IPS-18a (cell line): ENCODE data around the gene USP35.
"Not testable (repeated sequence)": the region's sequence is repeated elsewhere in the genome, so short reads cannot be mapped to it uniquely, and the experiment has no call there.

Source experiments
- H3K27ac ChIP-seq: one replicate; pipeline ENCODE4 v1.5.1; 2013; ENCODE audit warnings: low read length
- H3K27me3 ChIP-seq: one replicate; pipeline ENCODE4 v1.6.1; 2013; ENCODE audit warnings: mild to moderate bottlenecking, low read length; ENCODE audit not compliant: control insufficient read depth, insufficient read depth
- H3K36me3 ChIP-seq: one replicate; pipeline ENCODE4 v1.6.1; 2013; ENCODE audit warnings: low read depth, low read length; ENCODE audit not compliant: control insufficient read depth
- H3K4me1 ChIP-seq: one replicate; pipeline ENCODE4 v1.6.1; 2013; ENCODE audit warnings: low read depth, low read length; ENCODE audit not compliant: control insufficient read depth
- H3K4me3 ChIP-seq: one replicate; pipeline ENCODE4 v1.5.1; 2013; ENCODE audit warnings: low read length
- H3K9ac ChIP-seq: one replicate; pipeline ENCODE4 v1.6.1; 2013; ENCODE audit warnings: mild to moderate bottlenecking, low read length, moderate library complexity
- H3K9me3 ChIP-seq: one replicate; pipeline ENCODE4 v1.6.1; 2013; ENCODE audit warnings: low read depth, low read length; ENCODE audit not compliant: control insufficient read depth

The USP35 gene

DNA sequence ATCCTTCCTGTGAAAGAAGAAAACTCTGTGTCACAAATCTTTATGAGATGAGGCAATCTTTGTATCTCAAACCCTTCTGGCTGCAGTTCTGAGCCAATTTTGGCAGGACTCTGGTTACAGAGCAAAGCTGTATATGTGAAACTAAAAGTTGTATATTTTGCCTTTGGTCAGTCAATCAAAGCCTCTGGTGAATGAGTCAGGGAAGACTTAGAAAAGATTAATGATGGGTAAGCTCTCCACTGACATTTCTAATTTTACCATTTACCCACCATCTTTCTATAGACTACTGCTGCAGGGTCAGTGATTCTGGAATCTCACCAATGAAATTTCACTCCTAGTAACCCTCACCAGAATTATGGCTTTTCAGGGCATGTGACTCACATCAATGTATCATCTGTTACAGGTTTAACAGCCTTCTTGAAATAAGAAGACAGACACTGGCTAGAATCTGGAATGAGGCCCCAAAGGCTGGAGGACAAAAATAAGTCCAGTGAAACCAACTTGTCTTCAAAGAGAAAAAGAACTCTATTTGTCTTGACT, 43.3 kb downstream of the USP35 start:
- no peaks in the 10 kb centered on the region for H3K4me1 ChIP-seq
- H3K36me3 ChIP-seq = no peaks in the 10 kb centered on the region
- no peak overlapping the region for H3K9ac ChIP-seq
- no peak overlapping the region for H3K27ac ChIP-seq
- H3K9me3 ChIP-seq = no peaks in the 10 kb centered on the region
- H3K27me3 ChIP-seq = no peaks in the 10 kb centered on the region
- H3K4me3 ChIP-seq = no peak overlapping the region

DNA sequence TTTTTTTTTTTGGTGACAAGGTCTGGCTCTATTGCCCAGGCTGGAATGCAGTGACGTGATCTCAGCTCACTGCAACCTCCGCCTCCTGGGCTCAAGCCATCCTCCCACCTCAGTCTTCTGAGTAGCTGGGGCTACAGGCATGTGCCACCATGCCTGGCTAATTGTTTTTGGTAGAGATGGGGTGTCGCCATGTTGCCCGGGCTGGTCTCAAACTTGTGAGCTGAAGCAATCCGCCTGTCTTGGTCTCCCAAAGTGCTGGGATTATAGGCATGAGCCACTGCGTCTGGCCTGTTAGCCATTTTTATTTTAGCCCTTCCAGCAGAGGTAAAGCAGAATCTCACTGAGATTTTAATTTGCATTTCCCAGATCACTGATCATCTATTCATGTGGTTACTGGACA, 44.3 kb downstream of the USP35 start:
- not testable (repeated sequence) for H3K36me3 ChIP-seq, H3K27ac ChIP-seq, H3K4me1 ChIP-seq

GRCh38 chr11:78234006-78234405, 45.3 kb downstream of the USP35 start:
- Histone ChIP-seq H3K9ac (no peak overlapping the region), H3K36me3 (no peaks in the 10 kb centered on the region), H3K4me1 (no peaks in the 10 kb centered on the region), H3K4me3 (no peak overlapping the region), H3K27ac (no peak overlapping the region), H3K9me3 (no peaks in the 10 kb centered on the region), H3K27me3 (no peaks in the 10 kb centered on the region)

More for the DNA sequence above, 44.3 kb downstream of the USP35 start:
- not testable (repeated sequence) for H3K9me3 ChIP-seq, H3K27me3 ChIP-seq, H3K4me3 ChIP-seq, H3K9ac ChIP-seq

DNA sequence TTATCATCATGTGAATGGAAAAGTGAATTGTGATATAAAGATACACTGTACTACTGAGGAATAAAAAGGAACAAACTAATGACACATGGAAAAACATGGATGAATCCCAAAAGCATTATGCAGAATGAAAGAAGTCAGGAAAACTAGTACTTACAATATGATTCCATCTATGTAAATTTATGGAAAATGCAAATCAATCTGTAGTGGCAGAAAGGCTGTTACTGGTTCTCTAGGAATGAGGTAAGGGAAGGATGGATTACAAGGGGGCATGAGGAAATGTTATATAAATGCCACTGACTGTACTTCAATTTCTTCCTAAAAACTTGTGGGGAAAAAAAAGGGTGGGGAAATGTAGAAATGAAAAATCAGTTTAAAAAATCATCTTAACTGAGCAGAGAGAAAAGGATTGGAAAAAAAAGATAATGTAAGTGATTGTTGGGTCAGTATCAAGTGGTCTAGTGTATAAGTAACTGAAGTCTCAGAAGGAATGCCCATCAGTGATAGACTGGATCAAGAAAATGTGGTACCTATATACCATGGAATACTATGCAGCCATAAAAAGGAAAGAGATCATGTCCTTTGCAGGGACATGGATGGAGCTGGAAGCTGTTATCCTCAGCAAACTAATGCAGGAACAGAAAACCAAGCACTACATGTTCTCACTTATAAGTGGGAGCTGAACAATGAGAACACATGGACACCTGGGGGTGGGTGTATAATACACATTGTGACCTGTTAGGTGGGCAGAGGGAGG, 48.8 kb downstream of the USP35 start:
- no peak overlapping the region for H3K27ac ChIP-seq
- H3K36me3 ChIP-seq = no peaks in the 10 kb centered on the region
- no peaks in the 10 kb centered on the region for H3K4me1 ChIP-seq
- H3K9ac ChIP-seq = no peak overlapping the region
- H3K9me3 ChIP-seq = no peaks in the 10 kb centered on the region
- no peaks in the 10 kb centered on the region for H3K27me3 ChIP-seq
- H3K4me3 ChIP-seq = no peak overlapping the region

- H3K4me1 ChIP-seq = no peaks in the 10 kb centered on the region
These were observed 51.1 kb downstream of the USP35 start for GRCh38 chr11:78239781-78240180.

DNA sequence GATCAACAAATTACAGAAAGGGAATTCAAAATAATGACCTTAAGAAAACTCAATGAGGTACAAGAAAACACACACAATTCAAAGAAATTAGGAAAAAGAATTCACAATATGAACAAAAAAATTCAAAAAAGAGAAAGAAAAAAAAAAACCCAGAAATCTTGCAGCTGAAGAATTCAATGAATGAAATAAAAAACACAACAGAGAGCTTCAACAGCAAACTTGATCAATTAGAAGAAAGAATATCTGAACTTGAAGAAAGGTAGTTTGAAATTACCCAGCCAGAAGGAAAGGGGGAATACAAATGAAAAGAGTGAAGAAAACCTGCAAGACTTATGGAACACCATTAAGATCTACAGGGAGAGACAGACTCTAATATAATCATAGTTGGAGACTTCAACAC, 52.8 kb downstream of the USP35 start:
- H3K4me3 ChIP-seq = no peak overlapping the region
- H3K4me1 ChIP-seq = no peaks in the 10 kb centered on the region
- no peaks in the 10 kb centered on the region for H3K27me3 ChIP-seq
- H3K9ac ChIP-seq = no peak overlapping the region
- H3K9me3 ChIP-seq = no peaks in the 10 kb centered on the region
- no peaks in the 10 kb centered on the region for H3K36me3 ChIP-seq
- H3K27ac ChIP-seq = no peak overlapping the region

More at GRCh38 chr11:78239781-78240180, 51.1 kb downstream of the USP35 start:
- Histone ChIP-seq H3K27me3 (no peaks in the 10 kb centered on the region), H3K9me3 (no peaks in the 10 kb centered on the region), H3K36me3 (no peaks in the 10 kb centered on the region), H3K27ac (no peak overlapping the region), H3K9ac (no peak overlapping the region), H3K4me3 (no peak overlapping the region)

- Histone ChIP-seq H3K9ac (no peak overlapping the region), H3K4me1 (no peaks in the 10 kb centered on the region), H3K27ac (no peak overlapping the region), H3K9me3 (no peaks in the 10 kb centered on the region), H3K27me3 (no peaks in the 10 kb centered on the region), H3K4me3 (no peak overlapping the region), H3K36me3 (no peaks in the 10 kb centered on the region)
These were observed 55.4 kb downstream of the USP35 start for GRCh38 chr11:78244080-78244479.

GRCh38 chr11:78244546-78245255, 56.0 kb downstream of the USP35 start:
- Histone ChIP-seq H3K27ac (no peak overlapping the region), H3K36me3 (no peaks in the 10 kb centered on the region), H3K4me3 (no peak overlapping the region), H3K9ac (no peak overlapping the region), H3K27me3 (no peaks in the 10 kb centered on the region), H3K9me3 (no peaks in the 10 kb centered on the region), H3K4me1 (no peaks in the 10 kb centered on the region)

- no peaks in the 10 kb centered on the region for H3K27me3 ChIP-seq
- H3K9ac ChIP-seq = no peak overlapping the region
- H3K36me3 ChIP-seq = no peaks in the 10 kb centered on the region
- H3K27ac ChIP-seq = no peak overlapping the region
- no peaks in the 10 kb centered on the region for H3K9me3 ChIP-seq
- no peaks in the 10 kb centered on the region for H3K4me1 ChIP-seq
- H3K4me3 ChIP-seq = no peak overlapping the region
These were observed 59.5 kb downstream of the USP35 start for GRCh38 chr11:78248191-78248590.

GRCh38 chr11:78248903-78249302, 60.2 kb downstream of the USP35 start:
- Histone ChIP-seq H3K9me3 (no peaks in the 10 kb centered on the region), H3K27me3 (no peaks in the 10 kb centered on the region), H3K27ac (no peak overlapping the region), H3K36me3 (no peaks in the 10 kb centered on the region), H3K9ac (no peak overlapping the region), H3K4me3 (no peak overlapping the region), H3K4me1 (no peaks in the 10 kb centered on the region)

- H3K4me1 ChIP-seq = no peaks in the 10 kb centered on the region
- no peak overlapping the region for H3K27ac ChIP-seq
- no peak overlapping the region for H3K9ac ChIP-seq
- H3K4me3 ChIP-seq = no peak overlapping the region
- H3K36me3 ChIP-seq = no peaks in the 10 kb centered on the region
- no peaks in the 10 kb centered on the region for H3K27me3 ChIP-seq
- H3K9me3 ChIP-seq = no peaks in the 10 kb centered on the region
These were observed 61.4 kb downstream of the USP35 start for GRCh38 chr11:78250099-78250498.
